HG03095 (cell line): ENCODE results near the gene TMEM217.
"Not testable (repeated sequence)": the region's sequence is repeated elsewhere in the genome, so short reads cannot be mapped to it uniquely, and the experiment has no call there.

Source experiments
- ATAC-seq: cut with Tn5 transposase; IDR thresholded peaks from one replicate; pipeline ENCODE4 v1.9.1; 2021; ENCODE audit warnings: moderate library complexity; ENCODE audit not compliant: unreplicated experiment

Gene TMEM217

DNA sequence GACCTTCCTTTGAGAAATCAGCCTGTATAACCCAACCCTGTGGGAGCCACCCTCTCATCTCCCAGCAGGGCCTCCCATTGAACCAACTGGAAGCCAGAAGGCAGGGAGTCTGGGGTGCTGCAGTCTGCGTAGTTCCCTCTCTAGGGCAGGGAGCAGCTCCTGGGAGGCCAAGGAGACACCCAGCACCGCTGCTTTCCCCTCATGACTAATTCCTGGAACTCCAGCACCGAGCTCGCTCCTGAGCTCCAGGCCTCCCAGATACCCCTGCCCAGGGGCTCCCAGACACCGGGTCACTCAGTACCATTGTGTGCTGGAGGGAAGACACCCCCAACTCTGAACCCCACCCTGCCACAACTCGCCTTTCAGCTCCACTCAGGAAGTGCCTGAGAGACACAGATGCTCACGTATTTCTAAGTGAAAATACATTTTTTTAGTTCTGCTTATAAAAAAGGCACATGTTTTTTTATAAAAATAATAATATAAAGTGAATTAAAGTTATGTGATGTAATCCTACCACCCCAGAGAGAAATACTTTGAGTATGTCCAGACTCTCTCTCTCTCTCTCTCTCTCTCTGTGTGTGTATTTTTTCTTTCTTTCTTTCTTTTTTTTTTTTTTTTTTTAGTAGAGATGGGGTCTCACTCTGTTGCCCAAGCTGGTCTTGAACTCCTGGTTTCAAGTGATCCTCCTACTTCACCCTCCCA, 70.5 kb downstream of the TMEM217 start:
- no peak for ATAC-seq

DNA sequence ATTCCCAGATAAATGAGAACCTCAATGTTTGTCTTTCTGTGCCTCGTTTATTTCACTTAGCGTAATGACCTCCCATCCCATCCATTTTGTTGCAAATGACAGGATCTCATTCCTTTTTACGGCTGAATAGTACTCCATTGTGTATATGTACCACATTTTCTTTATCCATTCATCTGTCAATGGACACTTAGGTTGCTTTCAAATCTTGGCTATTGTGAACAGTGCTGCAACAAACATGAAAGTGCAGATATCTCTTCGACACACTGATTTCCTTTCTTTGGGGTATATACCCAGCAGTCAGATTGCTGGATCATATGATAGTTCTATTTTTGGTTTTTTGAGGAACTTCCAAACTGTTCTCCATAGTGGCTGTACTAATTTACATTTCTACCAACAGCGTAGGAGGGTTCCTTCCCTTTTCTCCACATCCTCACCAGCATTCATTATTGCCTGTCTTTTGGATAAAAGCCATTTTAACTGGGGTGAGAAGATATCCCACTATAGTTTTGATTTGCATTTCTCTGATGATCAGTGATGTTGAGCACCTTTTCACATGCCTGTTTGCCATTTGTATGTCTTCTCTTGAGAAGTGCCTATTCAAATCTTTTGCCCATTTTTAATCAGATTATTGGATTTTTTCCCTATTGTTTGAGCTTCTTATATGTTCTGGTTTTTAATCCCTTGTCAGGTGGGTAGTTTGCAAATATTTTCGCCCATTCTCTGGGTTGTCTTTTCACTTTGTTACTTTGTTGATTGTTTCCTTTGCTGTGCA, 71.8 kb downstream of the TMEM217 start:
- ATAC-seq, result not testable (repeated sequence)

DNA sequence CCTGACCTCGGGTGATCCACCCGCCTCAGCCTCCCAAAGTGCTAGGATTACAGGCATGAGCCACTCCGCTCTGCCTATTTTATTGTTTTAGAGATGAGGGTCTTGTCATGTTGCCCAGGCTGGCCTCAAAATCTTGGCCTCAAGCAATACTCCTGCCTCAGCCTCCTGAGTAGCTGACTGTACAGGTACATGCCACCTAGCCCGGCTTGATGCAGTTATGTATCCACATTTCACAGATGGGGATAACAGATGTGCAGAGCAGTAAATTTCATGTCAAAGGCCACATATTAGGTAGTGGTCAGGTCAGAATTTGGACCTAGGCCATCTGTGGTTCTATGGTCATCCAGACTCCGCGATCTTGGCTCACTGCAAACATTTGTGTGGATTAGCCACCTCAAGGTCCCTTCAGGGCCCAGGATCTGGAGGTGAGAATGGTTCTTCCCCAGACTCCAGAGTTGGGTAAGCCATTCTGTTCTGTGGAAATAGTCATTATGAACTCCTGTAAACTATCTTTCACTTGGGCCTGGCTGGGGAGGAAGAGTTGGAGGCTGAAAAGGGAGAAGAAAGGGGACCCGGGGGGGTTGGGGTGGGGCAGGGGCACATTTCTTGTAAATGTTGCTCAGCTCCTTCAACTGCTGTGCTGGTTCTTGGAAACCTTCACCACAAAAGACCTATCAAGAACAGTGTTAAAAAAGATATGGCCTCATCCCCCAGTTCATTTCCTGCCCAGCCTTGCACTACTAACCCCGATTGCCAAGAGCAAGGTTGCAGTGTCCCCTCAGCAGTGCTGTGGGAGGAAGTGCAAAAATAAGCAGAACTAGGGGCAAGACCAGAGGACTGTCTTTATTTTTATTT, 75.0 kb downstream of the TMEM217 start:
- no peak for ATAC-seq

DNA sequence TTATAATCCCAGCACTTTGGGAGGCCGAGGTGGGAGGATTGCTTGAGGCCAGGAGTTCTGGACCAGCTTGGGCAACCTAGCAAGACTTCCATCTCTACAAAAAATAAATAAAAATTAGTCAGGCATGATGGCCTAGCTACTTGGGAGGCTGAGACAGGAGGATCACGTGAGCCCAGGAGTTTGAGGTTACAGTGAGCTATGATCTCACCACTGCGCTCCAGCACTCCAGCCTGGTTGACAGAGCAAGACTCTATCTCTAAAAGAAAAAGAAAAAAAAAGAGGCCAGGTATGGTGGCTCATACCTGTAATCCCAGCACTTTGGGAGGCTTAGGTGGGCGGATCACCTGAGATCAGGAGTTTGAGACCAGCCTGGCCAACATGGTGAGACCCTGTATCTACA, 77.3 kb downstream of the TMEM217 start:
- ATAC-seq, result not testable (repeated sequence)

DNA sequence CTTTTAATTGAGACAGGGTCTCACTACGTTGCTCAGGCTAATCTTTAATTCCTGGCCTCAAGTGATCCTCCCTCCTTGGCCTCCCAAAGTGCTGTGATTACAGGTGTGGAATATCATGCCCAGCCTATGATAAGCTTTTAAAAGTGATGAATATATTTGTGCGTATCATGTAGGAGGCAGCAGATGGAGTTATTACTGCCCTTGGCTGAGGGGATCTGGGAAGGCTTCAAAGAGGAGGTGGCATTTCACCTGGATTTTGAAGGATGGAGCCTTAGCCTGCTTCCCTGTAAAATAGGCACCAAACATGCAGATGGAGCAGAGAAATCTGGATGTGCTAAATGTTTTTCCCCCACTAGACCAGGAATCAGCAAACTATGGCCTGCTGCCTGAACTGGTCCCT, 77.9 kb downstream of the TMEM217 start:
- ATAC-seq, result no peak

DNA sequence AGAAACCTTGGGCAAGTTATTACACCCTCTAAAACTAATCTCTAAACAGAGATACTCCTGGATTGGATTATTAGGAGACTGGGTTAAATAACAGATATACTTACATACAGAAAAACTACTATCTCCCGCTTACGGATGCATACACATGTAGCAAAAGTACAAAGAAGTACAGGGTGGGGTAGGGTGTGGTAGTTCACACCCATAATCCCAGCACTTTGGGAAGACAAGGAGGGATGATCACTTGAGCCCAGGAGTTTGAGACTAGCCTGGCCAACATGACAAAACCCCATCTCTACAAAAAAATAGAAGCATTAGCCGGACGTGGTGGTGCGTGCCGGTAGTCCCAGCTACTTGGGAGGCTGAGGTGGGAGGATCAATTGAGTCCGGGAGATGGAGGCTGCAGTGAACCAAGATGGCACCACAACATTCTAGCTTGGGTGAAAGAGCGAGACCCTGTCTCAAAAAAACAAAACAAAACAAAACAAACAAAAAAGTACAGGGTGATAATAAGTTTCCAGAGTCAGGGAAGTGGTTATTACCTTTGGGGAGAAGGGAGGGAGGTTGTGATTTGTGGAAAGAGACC, 79.9 kb downstream of the TMEM217 start:
- ATAC-seq, result no peak

DNA sequence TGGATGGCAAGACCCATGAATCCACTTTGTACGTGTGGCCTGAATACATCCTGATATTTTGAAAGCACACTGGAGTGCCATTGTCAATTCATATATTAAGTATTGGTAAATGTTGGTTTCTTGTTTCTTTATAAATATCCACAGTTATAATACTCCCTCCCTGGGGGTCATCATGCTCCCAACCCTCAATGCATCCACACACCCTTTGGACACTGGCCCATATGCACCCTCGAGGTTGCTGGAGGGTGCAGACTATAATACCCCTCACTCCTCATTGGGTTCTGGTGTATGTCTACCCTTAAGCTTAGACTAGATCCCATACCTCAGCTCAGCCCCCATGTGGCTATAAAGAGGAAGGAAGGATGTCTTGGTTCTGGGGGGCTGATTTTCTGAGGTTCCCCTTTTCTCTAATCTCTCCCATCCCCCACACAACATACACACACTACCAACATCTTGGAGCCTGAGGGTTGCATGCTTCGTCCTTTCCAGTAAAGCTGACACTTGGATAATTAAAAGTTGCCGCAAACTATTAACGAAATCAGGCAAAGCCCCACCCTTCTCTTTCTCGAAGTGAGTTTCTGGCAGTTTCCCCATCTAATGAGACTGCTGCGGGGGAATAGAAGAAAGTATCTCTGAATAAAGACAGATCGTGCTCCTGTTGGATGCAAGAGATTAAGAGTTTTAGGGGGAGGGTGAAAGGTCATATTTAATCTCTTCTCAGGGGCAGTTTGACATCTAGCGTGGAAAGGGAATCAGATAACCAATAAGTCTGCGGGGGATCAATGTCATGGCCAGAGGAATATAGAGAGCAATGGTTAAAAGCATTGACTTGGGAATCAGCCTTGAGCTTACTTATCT, 80.6 kb downstream of the TMEM217 start:
- no peak for ATAC-seq

DNA sequence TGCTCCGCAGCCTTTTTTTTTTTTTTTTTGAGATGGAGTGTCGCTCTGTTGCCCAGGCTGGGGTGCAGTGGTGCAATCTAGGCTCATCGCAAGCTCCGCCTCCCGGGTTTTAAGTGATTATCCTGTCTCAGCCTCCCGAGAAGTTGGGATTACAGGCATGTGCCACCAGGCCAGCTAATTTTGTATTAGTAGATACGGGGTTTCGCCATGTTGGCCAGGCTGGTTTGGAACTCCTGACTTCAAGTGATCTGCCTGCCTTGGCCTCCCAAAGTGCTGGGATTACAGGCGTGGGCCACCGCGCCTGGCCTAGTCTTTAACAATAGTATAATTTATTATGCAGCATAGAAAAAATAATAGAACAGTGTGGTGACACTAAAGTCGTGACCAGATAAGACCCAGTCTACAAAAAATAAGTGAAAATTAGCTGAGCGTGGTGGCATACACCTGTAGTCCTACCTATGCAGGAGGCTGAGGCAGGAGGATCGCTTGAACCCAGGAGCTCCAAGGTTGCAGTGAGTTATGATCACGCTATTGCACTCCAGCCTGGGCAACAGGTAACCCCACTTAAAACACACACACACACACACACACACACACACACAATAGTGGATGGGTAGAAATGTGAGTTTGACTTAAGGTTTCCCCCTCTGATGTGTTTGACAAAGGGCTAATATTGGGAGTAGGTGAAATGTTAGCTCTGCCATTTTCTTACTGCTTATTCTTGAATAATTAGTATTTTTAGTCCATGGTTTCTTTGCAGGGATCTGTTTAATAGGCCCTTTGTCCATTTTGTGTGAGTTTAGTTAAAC, 81.5 kb downstream of the TMEM217 start:
- ATAC-seq, result no peak

DNA sequence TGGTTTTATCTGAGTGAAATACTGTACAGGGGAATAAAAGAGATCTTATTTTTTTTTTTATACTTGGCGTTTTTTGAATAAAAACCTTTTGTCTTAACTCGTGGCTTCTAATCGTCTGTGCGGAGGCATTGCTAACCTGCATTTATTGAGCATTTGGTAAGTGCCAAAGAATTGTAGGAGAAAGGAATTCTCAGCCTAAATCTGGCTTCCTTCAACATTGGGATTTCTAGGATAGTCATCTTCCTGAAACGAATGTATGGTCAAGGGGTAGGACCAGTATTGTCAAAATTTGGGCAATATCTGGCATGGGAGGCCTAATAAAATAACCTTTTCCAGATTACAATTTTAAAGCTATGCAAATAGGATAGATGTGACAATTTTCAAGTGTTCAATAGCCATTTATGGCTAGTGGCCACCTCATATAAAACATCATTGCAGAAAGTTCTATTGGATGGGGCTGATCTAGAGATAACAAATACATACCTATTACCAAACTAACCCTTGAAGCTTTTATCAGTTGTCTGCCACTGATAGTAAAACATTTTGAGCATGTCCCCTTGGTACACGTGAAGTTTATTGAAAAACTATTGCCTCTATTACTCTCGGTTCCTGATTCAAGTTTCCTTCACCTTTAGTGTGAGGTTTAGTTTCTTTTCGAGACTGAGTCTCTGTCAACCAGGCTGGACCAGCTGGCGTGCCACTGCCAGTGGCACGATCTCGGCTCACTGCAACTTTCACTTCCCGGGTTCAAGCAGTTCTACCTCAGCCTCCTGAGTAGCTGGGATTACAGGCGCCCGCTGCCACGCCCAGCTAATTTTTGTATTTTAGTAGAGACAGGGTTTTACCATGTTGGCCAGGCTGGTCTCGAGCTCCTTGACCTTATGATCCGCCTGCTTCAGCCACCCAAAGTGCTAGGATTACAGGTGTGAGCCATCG, 82.3 kb downstream of the TMEM217 start:
- ATAC-seq, result no peak

DNA sequence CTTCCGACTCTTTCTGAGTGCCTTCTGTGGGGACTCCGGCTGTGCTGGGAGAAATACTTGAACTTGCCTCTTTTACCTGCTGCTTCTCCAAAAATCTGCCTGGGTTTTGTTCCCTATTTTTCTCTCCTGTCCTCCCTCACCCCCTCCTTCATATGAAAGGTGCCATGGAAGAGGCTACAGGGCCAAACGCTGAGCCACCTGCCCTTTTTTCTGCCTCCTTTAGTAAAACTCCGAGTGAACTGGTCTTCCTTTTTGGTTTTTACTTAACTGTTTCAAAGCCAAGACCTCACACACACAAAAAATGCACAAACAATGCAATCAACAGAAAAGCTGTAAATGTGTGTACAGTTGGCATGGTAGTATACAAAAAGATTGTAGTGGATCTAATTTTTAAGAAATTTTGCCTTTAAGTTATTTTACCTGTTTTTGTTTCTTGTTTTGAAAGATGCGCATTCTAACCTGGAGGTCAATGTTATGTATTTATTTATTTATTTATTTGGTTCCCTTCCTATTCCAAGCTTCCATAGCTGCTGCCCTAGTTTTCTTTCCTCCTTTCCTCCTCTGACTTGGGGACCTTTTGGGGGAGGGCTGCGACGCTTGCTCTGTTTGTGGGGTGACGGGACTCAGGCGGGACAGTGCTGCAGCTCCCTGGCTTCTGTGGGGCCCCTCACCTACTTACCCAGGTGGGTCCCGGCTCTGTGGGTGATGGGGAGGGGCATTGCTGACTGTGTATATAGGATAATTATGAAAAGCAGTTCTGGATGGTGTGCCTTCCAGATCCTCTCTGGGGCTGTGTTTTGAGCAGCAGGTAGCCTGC, 83.2 kb downstream of the TMEM217 start:
- no peak for ATAC-seq

DNA sequence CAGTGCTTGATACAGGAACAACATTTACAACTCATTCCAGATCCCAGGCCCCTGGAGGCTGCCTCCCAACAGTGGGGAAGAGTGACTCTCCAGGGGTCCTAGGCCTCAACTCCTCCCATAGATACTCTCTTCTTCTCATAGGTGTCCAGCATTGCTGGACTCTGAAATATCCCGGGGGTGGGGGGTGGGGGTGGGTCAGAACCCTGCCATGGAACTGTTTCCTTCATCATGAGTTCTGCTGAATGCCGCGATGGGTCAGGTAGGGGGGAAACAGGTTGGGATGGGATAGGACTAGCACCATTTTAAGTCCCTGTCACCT, 83.8 kb downstream of the TMEM217 start:
- no peak for ATAC-seq

DNA sequence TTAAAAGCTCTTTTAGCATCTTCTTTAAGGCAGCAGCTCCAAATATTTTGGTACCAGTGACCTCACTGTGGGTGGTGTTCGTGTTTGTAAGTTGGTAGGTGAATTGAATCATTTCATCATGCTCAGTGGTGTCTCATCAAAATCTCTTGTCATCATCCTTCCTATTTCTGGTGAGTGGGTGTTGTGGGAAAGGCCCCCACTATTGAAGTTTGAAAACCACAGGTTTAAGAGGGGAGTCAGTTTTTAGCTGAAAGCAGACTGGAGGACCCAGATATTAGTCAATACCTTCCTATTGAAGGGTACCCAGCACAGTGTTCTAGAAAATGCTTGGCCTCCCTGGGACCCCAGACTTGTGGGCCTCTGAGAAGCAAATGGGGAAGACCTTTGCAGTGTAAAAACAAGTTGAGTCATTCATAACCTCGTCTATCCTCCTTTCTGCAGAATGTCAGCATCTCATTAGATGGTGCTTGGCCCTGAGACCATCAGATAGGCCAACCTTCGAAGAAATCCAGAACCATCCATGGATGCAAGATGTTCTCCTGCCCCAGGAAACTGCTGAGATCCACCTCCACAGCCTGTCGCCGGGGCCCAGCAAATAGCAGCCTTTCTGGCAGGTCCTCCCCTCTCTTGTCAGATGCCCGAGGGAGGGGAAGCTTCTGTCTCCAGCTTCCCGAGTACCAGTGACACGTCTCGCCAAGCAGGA, 84.3 kb downstream of the TMEM217 start:
- ATAC-seq, result no peak

DNA sequence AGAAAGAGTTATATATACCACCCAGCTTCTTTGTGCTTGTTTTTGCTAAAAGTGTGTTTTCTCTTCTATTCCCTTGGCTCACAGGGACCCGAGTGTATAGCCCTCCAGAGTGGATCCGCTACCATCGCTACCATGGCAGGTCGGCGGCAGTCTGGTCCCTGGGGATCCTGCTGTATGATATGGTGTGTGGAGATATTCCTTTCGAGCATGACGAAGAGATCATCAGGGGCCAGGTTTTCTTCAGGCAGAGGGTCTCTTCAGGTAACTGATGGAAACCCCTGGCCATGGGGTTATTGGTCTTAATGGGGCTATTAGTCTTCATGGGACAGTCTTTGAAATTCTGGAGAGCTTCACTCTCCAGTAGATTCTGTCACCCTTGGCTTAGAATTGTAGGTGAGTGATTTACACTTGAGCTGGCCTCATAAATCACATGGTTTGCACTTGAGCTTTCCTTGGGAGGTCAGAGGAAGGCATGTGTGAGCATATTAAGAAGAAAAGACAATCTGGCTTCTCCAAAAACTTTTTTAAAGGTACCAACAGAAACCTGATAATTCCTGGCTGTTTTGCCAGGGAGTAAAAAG, 84.9 kb downstream of the TMEM217 start:
- no peak for ATAC-seq

DNA sequence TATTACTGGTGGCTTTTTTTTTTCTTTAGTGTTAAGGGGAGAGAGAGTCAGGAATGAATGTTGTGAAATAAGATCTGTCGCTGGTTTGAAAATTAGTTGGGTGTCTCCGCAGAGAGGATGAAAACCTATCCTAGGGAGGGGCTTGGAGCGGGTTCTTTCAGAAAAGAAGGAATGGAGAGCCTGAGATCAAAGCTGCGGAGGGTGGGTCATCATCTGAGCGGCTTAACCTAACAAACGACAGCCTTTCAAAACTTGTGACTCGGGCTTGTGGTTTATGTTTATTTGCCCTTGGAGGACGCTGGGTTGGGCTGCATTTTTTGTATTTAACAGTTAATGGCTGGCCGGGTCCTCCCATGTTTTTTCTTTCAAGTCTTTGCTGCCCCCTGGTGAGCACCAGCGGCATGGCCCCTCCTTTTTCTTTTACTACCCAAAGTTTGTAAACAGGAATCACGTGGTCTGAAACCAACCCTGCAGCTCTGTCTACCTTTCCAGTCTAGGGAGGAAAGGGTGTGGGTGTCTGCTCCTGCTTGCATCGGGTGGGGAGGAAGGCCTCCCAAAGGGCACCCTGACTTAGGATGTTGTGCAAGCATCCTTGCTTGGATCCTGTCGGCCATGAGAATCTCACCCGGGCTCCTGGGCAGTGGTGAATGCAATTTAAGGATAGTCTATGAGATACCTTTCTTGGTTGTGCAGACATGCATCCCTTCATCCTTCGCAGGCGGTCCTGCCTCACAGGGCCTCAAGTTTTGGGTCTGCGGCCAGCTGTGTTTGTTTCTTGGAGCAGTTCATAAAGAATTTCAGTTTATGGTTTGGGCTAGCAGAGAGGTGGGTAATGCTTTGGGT, 85.8 kb downstream of the TMEM217 start:
- no peak for ATAC-seq

DNA sequence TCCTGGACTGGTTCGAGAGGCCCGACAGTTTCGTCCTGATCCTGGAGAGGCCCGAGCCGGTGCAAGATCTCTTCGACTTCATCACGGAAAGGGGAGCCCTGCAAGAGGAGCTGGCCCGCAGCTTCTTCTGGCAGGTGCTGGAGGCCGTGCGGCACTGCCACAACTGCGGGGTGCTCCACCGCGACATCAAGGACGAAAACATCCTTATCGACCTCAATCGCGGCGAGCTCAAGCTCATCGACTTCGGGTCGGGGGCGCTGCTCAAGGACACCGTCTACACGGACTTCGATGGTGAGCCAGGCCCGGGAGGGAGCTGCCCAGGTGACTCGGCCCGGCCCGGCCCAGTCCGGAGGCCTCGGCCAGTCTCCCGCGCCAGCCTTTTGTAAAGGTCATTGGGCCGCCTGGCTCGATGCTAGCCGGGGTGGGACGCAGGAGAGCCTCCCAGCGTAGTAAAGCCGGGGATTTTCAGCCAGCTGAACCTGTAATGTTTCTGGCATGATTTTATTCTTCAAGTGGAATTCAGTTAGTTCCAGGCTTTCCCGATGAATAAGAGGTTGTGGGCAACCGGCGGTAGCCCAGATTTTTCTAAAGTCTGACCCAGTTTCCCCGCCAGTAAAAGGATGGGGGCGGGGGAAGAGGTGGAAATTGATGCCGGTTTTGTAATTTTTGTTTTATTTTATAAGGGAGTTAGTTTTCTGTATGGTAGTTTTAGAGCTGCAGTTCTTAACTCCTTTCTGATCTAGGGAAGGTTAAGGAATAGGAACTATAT, 86.6 kb downstream of the TMEM217 start:
- ATAC-seq, result no peak
